ENCODE data around the gene MROH2A.

DNA sequence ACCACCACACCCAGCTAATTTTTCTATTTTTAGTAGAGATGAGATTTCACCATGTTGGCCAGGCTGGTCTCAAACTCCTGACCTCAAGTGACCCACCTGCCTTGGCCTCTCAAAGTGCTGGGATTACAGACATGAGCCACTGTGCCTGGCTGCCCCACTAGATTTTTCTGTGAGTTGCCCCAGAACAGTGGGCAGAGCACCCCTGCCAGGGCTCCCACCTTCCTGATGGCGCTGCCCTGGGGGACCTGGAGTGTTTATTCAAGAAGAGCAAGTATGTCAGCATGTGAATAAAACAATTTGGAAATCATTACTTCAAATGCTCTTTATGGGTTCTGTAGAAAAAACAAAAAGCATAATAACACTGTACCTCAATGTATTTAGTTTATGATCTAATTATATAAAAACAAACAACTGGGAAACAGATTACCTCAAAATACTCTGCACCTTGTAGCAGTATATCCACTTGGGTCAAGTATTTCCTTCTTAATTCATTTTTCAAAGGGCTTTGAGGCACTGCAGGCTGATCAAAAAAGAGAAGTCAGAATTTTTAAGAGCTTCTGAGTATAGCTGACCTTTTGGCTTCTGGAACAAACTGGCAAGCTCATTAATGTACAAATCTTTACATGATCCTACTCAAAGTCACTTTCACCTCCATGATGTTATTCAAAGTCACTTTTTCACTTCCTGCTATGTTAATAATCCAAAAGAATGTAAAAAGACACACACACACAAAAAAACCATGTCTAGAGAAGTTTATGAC, 67.4 kb downstream of the MROH2A start:
- TF ChIP-seq, protein P1, sequence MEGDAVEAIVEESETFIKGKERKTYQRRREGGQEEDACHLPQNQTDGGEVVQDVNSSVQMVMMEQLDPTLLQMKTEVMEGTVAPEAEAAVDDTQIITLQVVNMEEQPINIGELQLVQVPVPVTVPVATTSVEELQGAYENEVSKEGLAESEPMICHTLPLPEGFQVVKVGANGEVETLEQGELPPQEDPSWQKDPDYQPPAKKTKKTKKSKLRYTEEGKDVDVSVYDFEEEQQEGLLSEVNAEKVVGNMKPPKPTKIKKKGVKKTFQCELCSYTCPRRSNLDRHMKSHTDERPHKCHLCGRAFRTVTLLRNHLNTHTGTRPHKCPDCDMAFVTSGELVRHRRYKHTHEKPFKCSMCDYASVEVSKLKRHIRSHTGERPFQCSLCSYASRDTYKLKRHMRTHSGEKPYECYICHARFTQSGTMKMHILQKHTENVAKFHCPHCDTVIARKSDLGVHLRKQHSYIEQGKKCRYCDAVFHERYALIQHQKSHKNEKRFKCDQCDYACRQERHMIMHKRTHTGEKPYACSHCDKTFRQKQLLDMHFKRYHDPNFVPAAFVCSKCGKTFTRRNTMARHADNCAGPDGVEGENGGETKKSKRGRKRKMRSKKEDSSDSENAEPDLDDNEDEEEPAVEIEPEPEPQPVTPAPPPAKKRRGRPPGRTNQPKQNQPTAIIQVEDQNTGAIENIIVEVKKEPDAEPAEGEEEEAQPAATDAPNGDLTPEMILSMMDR (IDR thresholded peaks at IDR 0.05), result no peak
- no peak for TF ChIP-seq POLR2A (IDR thresholded peaks at IDR 0.05; ENCODE audit: low read depth)
- no peak for TF ChIP-seq EP300 (IDR thresholded peaks at IDR 0.05)
- TF ChIP-seq POLR2AphosphoS5 (IDR thresholded peaks at IDR 0.05), result no peak
